Ovary (tissue), 9 donors: ENCODE measurements around the gene ATF7. TPM values are rescaled to one million over a fixed set of nuclear protein-coding genes. Genes with fewer than 3 reads are reported as not detected.

ENCODE experiments used
- DNase-seq, 5 donors: peaks; one replicate each; pipeline ENCODE4 v3.0.0-alpha.2; 2019 to 2020
- H3K27ac ChIP-seq, 2 donors: fragments of 200-600 bp; one replicate each; pipeline versions ENCODE4 v1.5.1 to v1.8.0; 2019 to 2022
- H3K27me3 ChIP-seq: fragments of 200-600 bp; one replicate; pipeline ENCODE4 v1.8.0; 2022
- H3K36me3 ChIP-seq: fragments of 200-600 bp; sonication (generic); one replicate; pipeline ENCODE4 v1.5.1; 2019
- H3K4me1 ChIP-seq: one replicate; pipeline ENCODE4 v1.8.1; 2013; ENCODE audit warnings: mild to moderate bottlenecking, moderate library complexity; ENCODE audit not compliant: insufficient read depth
- H3K4me3 ChIP-seq: fragments of 200-600 bp; sonication (generic); one replicate; pipeline ENCODE4 v1.5.1; 2017
- H3K9me3 ChIP-seq, 2 donors: fragments of 200-600 bp in 1 of 2; sonication (generic) in 1 of 2; one replicate each; pipeline versions ENCODE4 v1.5.1 to v1.8.1; 2013 to 2019; ENCODE audit warnings: mild to moderate bottlenecking in 1 of 2, moderate library complexity in 1 of 2
- CTCF ChIP-seq, 3 donors: fragments of 450-650 bp in 2 of 3; fragments of 200-600 bp in 1 of 3; IDR thresholded peaks; one replicate each; pipeline versions ENCODE4 v1.5.1 to v1.8.0; 2016 to 2022; ENCODE audit warnings: antibody characterized with exemption in 3 of 3, mild to moderate bottlenecking in 1 of 3
- EP300 ChIP-seq: sonication (generic); formaldehyde crosslinking; IDR thresholded peaks from one replicate; pipeline ENCODE4 v1.6.1; 2017; ENCODE audit warnings: antibody characterized with exemption
- POLR2A ChIP-seq: fragments of 450-650 bp; IDR thresholded peaks from one replicate; pipeline ENCODE4 v1.6.1; 2017; ENCODE audit warnings: antibody characterized with exemption, mild to moderate bottlenecking, moderate library complexity
- WGBS, 3 donors: extraction: QIAGEN DNeasy Blood & Tissue Kit in 1 of 3; methylation state at CpG; one replicate each; pipeline versions ENCODE4 v1.1.5 to v1.1.7; 2013 to 2017; 5-methylcytosine and 5-hydroxymethylcytosine counted together
- intact Hi-C, 4 donors: fragments of 100-400 bp; cut with DNase I; formaldehyde crosslinking; loops; one replicate each; pipeline versions ENCODE4 v1.11.0 to v1.15.1; 2022 to 2023
- polyA plus RNA-seq, 2 donors: library from polyadenylated mRNA; stranded (reverse); fragments of 200-250 nt in 1 of 2; fragments of 350-450 nt in 1 of 2; fragmentation: Illumina TruSeq in 1 of 2; extraction: RNeasy Lipid Tissue Mini Kit (QIAGEN cat#74804) in 1 of 2; gene quantifications; one replicate each; pipeline ENCODE4 v1.2.3, GENCODE V29; 2013 to 2014
- total RNA-seq, 7 donors: library from RNA; depleted of rRNA in 2 of 7; stranded (reverse); fragments of >200 nt in 2 of 7; fragmentation: NEBNext Ultra II Directional in 3 of 7; extraction: Animal tissue kit (Norgen Biotek cat#: 25700) in 3 of 7; gene quantifications; one replicate each; pipeline versions ENCODE4 v1.1.0 to v1.2.4, GENCODE V29; 2016 to 2023
- donor health status: DM: no; HTN: no; CAD: no; lungs with moderate emphysema.
- donor health status: DM: no; HTN: no; CAD: no.
- donor health status: Bipolar disorder and iron deficiency.
- donor health status: DM: yes; HTN: yes; CAD: no.
- donor health status: DM: no; HTN: no; CAD: no.
- donor health status: DM: yes; HTN: yes; CAD: no.

Gene ATF7
- total and polyA plus RNA-seq, 9 donors, result 19.8 to 68.5 (median 41.3) TPM

GRCh38 chr12:53560351-53560750 lies 65.8 kb downstream of the ATF7 start:
- intact Hi-C loops, result loop anchor here in 1 of 4 donors (5.0 kb wide), 1 partner anchor 52 kb away; no protein-coding TSS in a partner anchor
- 9 to 18% (median 10%) methylated on average over 6 of the region's 6 CpGs for WGBS, 3 donors
- Histone ChIP-seq H3K27me3 (no peaks in the 10 kb centered on the region), H3K4me3 (no peak overlapping the region), H3K4me1 (peaks cover 5% of the 10 kb centered on the region), H3K9me3 (no peaks in the 10 kb centered on the region), H3K36me3 (no peaks in the 10 kb centered on the region), H3K27ac (no peak overlapping the region)
- no peak for TF ChIP-seq CTCF (IDR thresholded peaks at IDR 0.05)
- TF ChIP-seq EP300, result no peak
- TF ChIP-seq POLR2A, result no peak
- no peak for DNase-seq

GRCh38 chr12:53558631-53559030 lies 67.6 kb downstream of the ATF7 start:
- Histone ChIP-seq H3K27ac (no peak overlapping the region), H3K27me3 (no peaks in the 10 kb centered on the region), H3K9me3 (no peaks in the 10 kb centered on the region), H3K4me1 (peaks cover 2% of the 10 kb centered on the region), H3K4me3 (no peak overlapping the region), H3K36me3 (no peaks in the 10 kb centered on the region)
- intact Hi-C loops, result no loop called here
- no peak for TF ChIP-seq CTCF (IDR thresholded peaks at IDR 0.05)
- TF ChIP-seq POLR2A, result no peak
- no peak for TF ChIP-seq EP300
- 97 to 100% (median 100%) methylated on average over 1 of the region's 1 CpG for WGBS, 3 donors
- DNase-seq, result no peak

- H3K27me3 ChIP-seq, result no peaks in the 10 kb centered on the region
- intact Hi-C loops, result no loop called here
- no peak overlapping the region for H3K27ac ChIP-seq
- no peaks in the 10 kb centered on the region for H3K36me3 ChIP-seq
- no peaks in the 10 kb centered on the region for H3K9me3 ChIP-seq
- whole genome bisulfite sequencing, 3 donors, result 46 to 55% (median 54%) methylated on average over 14 of the region's 14 CpGs
- no peak for TF ChIP-seq POLR2A
- TF ChIP-seq EP300, result no peak
- no peak for TF ChIP-seq CTCF (IDR thresholded peaks at IDR 0.05)
- peaks cover 2% of the 10 kb centered on the region for H3K4me1 ChIP-seq
- DNase-seq, result no peak
- H3K4me3 ChIP-seq, result no peak overlapping the region
Measured at GRCh38 chr12:53552361-53553327, 73.5 kb downstream of the ATF7 start.

GRCh38 chr12:53551889-53552291 lies 74.3 kb downstream of the ATF7 start:
- Histone ChIP-seq H3K27ac (no peak overlapping the region), H3K9me3 (no peaks in the 10 kb centered on the region), H3K27me3 (no peaks in the 10 kb centered on the region), H3K36me3 (no peaks in the 10 kb centered on the region), H3K4me1 (peaks cover 2% of the 10 kb centered on the region), H3K4me3 (no peak overlapping the region)
- TF ChIP-seq EP300, result no peak
- TF ChIP-seq POLR2A, result no peak
- TF ChIP-seq CTCF (IDR thresholded peaks at IDR 0.05), result no peak
- 87 to 89% (median 89%) methylated on average over 2 of the region's 2 CpGs for WGBS, 3 donors
- intact Hi-C loops, result no loop called here
- DNase-seq, result no peak
